GM12874 (cell line): ENCODE measurements around the gene MBIP.

Experiments used
- TF ChIP-seq, protein P1 (sequence below): IDR thresholded peaks from 2 replicates; pipeline ENCODE4 v1.5.1; 2011; ENCODE audit warnings: low read depth, mild to moderate bottlenecking, control low read depth, low read length, moderate library complexity; ENCODE audit not compliant: insufficient read depth

MBIP gene

GRCh38 chr14:36346052-36346451 lies 25.6 kb upstream of the MBIP start:
- TF ChIP-seq, protein P1, sequence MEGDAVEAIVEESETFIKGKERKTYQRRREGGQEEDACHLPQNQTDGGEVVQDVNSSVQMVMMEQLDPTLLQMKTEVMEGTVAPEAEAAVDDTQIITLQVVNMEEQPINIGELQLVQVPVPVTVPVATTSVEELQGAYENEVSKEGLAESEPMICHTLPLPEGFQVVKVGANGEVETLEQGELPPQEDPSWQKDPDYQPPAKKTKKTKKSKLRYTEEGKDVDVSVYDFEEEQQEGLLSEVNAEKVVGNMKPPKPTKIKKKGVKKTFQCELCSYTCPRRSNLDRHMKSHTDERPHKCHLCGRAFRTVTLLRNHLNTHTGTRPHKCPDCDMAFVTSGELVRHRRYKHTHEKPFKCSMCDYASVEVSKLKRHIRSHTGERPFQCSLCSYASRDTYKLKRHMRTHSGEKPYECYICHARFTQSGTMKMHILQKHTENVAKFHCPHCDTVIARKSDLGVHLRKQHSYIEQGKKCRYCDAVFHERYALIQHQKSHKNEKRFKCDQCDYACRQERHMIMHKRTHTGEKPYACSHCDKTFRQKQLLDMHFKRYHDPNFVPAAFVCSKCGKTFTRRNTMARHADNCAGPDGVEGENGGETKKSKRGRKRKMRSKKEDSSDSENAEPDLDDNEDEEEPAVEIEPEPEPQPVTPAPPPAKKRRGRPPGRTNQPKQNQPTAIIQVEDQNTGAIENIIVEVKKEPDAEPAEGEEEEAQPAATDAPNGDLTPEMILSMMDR = no peak

DNA sequence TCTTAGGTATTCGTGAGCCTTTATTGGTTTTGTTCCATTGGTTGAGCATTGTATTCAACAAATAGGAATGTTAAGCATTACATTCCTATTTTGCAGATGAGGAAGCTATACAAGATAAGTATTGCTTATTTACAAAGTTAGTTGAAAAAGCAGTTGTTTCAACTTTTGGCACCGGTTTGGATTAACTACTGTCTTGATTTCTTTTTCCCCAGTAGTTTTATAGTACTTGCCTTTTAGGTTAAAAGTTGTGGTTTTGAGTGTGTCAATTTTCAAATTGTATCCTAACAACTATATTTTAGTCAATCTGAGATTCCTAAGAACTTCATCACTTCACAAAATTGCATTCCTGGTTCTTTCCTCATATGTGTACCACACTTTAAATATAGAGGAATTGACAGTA lies 23.8 kb upstream of the MBIP start:
- TF ChIP-seq, protein P1 = no peak

DNA sequence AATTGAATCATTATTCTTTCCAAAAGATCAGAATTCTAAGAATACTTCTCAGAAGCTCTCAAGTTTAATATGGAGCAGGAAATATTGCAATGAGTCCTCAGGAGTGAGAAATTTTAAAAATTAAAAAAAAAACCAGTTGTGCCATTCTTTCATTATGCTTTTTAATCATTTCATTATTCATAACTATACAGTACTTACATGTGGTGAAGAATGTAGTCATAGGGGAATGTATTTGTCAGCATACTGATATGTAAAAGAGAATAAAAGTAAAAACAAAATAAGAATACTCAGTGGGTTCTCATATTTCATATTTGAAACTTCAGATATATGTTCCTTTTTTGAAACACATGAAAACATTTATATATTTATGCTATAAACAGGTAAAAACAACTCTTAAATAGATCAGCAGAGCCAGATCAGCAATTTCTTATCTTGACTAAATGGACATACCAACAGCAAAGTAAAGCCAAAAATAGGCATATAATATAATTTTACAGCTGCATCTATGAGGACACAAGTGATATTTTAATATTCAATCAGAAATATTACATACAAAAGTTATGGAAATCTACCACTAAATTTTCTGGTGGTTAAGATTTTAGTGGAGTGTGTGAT lies 19.9 kb upstream of the MBIP start:
- TF ChIP-seq, protein P1 = no peak

DNA sequence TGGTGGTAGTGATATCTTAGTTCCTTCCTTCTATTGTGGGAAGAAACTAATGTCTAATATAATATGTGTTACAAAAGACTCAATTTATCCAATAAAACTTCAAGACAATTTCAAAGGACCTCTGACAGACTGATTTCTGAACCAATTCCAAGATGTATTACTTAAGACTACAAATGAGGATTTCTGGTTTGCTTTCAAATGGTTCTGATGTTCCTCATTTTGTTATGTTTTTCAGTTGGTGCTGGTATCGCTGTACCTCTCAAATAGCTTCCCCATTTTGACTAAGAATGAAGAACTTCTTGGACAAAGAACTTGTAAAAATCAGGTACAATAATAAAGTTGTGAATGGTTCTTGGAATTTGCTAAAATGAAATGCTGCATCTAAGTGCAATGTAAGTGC lies 19.4 kb upstream of the MBIP start:
- TF ChIP-seq, protein P1 = no peak

- TF ChIP-seq, protein P1 = no peak
These were observed 12.7 kb upstream of the MBIP start for GRCh38 chr14:36333119-36333518.

DNA sequence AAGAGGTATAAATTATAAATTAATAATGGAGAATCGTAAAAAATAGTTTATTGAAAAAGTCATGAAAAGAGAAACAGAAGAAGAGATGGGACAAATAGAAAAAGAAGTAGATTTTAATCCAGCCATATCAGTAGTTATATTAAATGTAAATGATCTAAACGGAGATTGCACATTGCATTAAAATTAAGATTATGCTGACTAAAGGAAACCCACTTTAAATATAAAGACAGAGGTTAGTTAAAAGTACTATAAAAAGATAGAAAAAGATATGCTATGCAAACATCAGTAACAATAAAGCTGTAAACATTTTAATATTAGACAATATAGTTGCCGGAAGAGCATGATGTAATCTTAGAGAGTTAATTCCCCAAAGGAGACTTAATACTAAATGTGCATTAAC lies 5.4 kb upstream of the MBIP start:
- TF ChIP-seq, protein P1 = no peak

DNA sequence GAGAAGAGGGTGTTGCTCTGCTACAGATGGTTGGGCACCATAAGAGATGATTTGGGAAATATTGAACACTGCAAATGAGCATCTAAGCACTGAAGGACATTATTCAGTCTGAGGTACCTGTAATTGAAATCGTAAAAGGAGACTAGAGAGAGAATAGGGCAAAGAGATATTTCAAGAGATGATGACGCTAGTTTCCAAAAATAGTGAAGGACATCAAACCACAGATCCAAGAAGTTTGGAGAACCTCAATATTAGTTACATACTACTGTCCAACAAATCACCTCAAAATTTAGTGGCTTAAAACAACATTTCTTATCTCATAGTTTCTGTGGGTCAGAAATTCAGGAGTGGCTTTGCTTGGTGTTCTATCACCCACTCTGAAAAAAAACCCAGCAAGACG lies 4.5 kb upstream of the MBIP start:
- TF ChIP-seq, protein P1 = no peak
